ENCODE data around the gene GOLT1A. TPM values are rescaled to one million over a fixed set of nuclear protein-coding genes. Genes with fewer than 3 reads are reported as not detected.

The GOLT1A gene
- total and polyA plus RNA-seq, 4 donors = 14.1 to 103 (median 52.7) TPM

- H3K4me1 ChIP-seq (ENCODE audit: control insufficient read depth in 4 of 4, insufficient read depth in 4 of 4, low read length in 3 of 4) = peaks cover 0 to 35% (median 27%) of the 10 kb centered on the region in 4 donors
- WGBS = 92% methylated on average over 5 of the region's 5 CpGs
These were observed 60.1 kb downstream of the GOLT1A start for GRCh38 chr1:204153667-204154066.

GRCh38 chr1:204152310-204153044, 61.3 kb downstream of the GOLT1A start:
- H3K36me3 ChIP-seq (ENCODE audit: control insufficient read depth in 4 of 4, insufficient read depth in 3 of 4, low read depth in 1 of 4, low read length in 3 of 4) = no peaks in the 10 kb centered on the region
- no peak overlapping the region for H3K9ac ChIP-seq (ENCODE audit: low read depth in 1 of 2, low read length in 2 of 2)
- peak overlapping the region; percentile 34 to 58 (median 57) for H3K4me3 ChIP-seq (ENCODE audit: low read depth in 1 of 3, low read length in 3 of 3)
- no peak for TF ChIP-seq FOXA1 (IDR thresholded peaks at IDR 0.05)
- TF ChIP-seq RAD21 (IDR thresholded peaks at IDR 0.05) = peak in 1 of 2 donors; percentile 36
- H3K9me3 ChIP-seq (ENCODE audit: control insufficient read depth in 4 of 4, low read length in 3 of 4) = no peaks in the 10 kb centered on the region
- WGBS = 19% methylated on average over 25 of the region's 25 CpGs
- H3K27me3 ChIP-seq (ENCODE audit: control insufficient read depth in 4 of 4, insufficient read depth in 4 of 4, low read length in 3 of 4) = no peaks in the 10 kb centered on the region
- peak overlapping the region; percentile 28 to 70 for H3K27ac ChIP-seq (ENCODE audit: low read depth in 1 of 2, low read length in 2 of 2)
- peaks cover 0 to 47% (median 35%) of the 10 kb centered on the region in 4 donors for H3K4me1 ChIP-seq (ENCODE audit: control insufficient read depth in 4 of 4, insufficient read depth in 4 of 4, low read length in 3 of 4)
- no peak for DNase-seq (ENCODE audit: low spot score)

More at GRCh38 chr1:204153667-204154066, 60.1 kb downstream of the GOLT1A start:
- Histone ChIP-seq H3K27me3 (ENCODE audit: control insufficient read depth in 4 of 4, insufficient read depth in 4 of 4, low read length in 3 of 4) (no peaks in the 10 kb centered on the region), H3K9me3 (ENCODE audit: control insufficient read depth in 4 of 4, low read length in 3 of 4) (no peaks in the 10 kb centered on the region), H3K4me3 (ENCODE audit: low read depth in 1 of 3, low read length in 3 of 3) (no peak overlapping the region), H3K27ac (ENCODE audit: low read depth in 1 of 2, low read length in 2 of 2) (no peak overlapping the region), H3K9ac (ENCODE audit: low read depth in 1 of 2, low read length in 2 of 2) (no peak overlapping the region), H3K36me3 (ENCODE audit: control insufficient read depth in 4 of 4, insufficient read depth in 3 of 4, low read depth in 1 of 4, low read length in 3 of 4) (no peaks in the 10 kb centered on the region)
- TF ChIP-seq NR2F2 (IDR thresholded peaks at IDR 0.05) = no peak
- TF ChIP-seq REST (IDR thresholded peaks at IDR 0.05) = no peak
- no peak for TF ChIP-seq ATF3 (IDR thresholded peaks at IDR 0.05)
- no peak for DNase-seq (ENCODE audit: low spot score)

- Histone ChIP-seq H3K9ac (ENCODE audit: low read depth in 1 of 2, low read length in 2 of 2) (no peak within 1 kb of the TSS), H3K4me1 (ENCODE audit: control insufficient read depth in 4 of 4, insufficient read depth in 4 of 4, low read length in 3 of 4) (peaks cover 0 to 55% (median 41%) of the 10 kb centered on the region in 4 donors), H3K27ac (ENCODE audit: low read depth in 1 of 2, low read length in 2 of 2) (peak within 1 kb of the TSS; percentile 28 to 77), H3K9me3 (ENCODE audit: control insufficient read depth in 4 of 4, low read length in 3 of 4) (no peaks in the 10 kb centered on the region), H3K27me3 (ENCODE audit: control insufficient read depth in 4 of 4, insufficient read depth in 4 of 4, low read length in 3 of 4) (no peaks in the 10 kb centered on the region), H3K4me3 (ENCODE audit: low read depth in 1 of 3, low read length in 3 of 3) (peak within 1 kb of the TSS; percentile 50 to 71 (median 57)), H3K36me3 (ENCODE audit: control insufficient read depth in 4 of 4, insufficient read depth in 3 of 4, low read depth in 1 of 4, low read length in 3 of 4) (no peaks in the 10 kb centered on the region)
- DNase-seq (ENCODE audit: low spot score) = peak; percentile 67
- no peak for TF ChIP-seq HNF4G (IDR thresholded peaks at IDR 0.05)
- no peak for TF ChIP-seq CTCF (IDR thresholded peaks at IDR 0.05; ENCODE audit: low read depth, low read length, missing input control)
- no peak for TF ChIP-seq TAF1 (conservative IDR thresholded peaks at IDR 0.05)
- no peak for TF ChIP-seq NR2F2 (IDR thresholded peaks at IDR 0.05)
- no peak for TF ChIP-seq ATF3 (IDR thresholded peaks at IDR 0.05)
- TF ChIP-seq SP1 (IDR thresholded peaks at IDR 0.05) = no peak
- under 1% methylated on average over 94 of the region's 94 CpGs for WGBS
These were observed 62.1 kb downstream of the GOLT1A start, which contains the start of gene ETNK2 for GRCh38 chr1:204151552-204152309. Gene ETNK2, minus strand, starts transcription at chr1:204152044. Its CDS starts 192 bp downstream, at chr1:204151852.
